HG03060 (cell line): ENCODE data around the gene RMND5A.

Experiments
- ATAC-seq: cut with Tn5 transposase; IDR thresholded peaks from one replicate; pipeline ENCODE4 v1.9.1; 2021; ENCODE audit warnings: low read depth, moderate number of reproducible peaks; ENCODE audit not compliant: unreplicated experiment

The RMND5A gene

GRCh38 chr2:86822668-86823345 is 102.7 kb downstream of the RMND5A start:
- no peak for ATAC-seq

- no peak for ATAC-seq
Observed at GRCh38 chr2:86825036-86825692, 105.1 kb downstream of the RMND5A start.

GRCh38 chr2:86825693-86826381 is 105.7 kb downstream of the RMND5A start:
- ATAC-seq = no peak

GRCh38 chr2:86826951-86827350 is 106.9 kb downstream of the RMND5A start:
- ATAC-seq = no peak
